Measurements from ENCODE around the gene NR3C2.
A peak's percentile ranks its signal among the peaks of the same experiment; 100 is the strongest.

NR3C2 gene

GRCh38 chr4:148469938-148470337 lies 27.7 kb upstream of the NR3C2 start:
- H3K4ac ChIP-seq (ENCODE audit: low read depth, low read length), result no peak overlapping the region
- H3K27me3 ChIP-seq (ENCODE audit: insufficient read depth, low read length), result no peaks in the 10 kb centered on the region
- no peak overlapping the region for H3K9ac ChIP-seq (ENCODE audit: low read length)

GRCh38 chr4:148454835-148455234 lies 12.6 kb upstream of the NR3C2 start:
- no peak overlapping the region for H4K8ac ChIP-seq (ENCODE audit: low read depth, low read length)

More at GRCh38 chr4:148469938-148470337, 27.7 kb upstream of the NR3C2 start:
- DNase-seq, result no peak
- Histone ChIP-seq H2AK5ac (ENCODE audit: low read length) (no peak overlapping the region), H4K12ac (ENCODE audit: low read depth, low read length) (no peak overlapping the region), H2BK5ac (ENCODE audit: low read depth, low read length, poor library complexity) (no peak overlapping the region), H2BK120ac (ENCODE audit: insufficient read depth, low read length, poor library complexity) (no peak overlapping the region), H3K23ac (ENCODE audit: low read length) (no peak overlapping the region), H3K18ac (ENCODE audit: low read length) (no peak overlapping the region), H3K79me2 (ENCODE audit: control insufficient read depth, insufficient read depth, low read length, poor library complexity) (no peaks in the 10 kb centered on the region), H3K4me2 (ENCODE audit: low read length) (no peak overlapping the region), H2BK12ac (ENCODE audit: low read length) (no peak overlapping the region), H3K36me3 (ENCODE audit: control insufficient read depth in 1 of 2, insufficient read depth in 2 of 2, low read length in 2 of 2) (no peaks in the 10 kb centered on the region), H4K91ac (ENCODE audit: low read depth, low read length) (no peak overlapping the region), H2AFZ (ENCODE audit: insufficient read depth, low read length, poor library complexity) (no peak overlapping the region), H3K9me3 (ENCODE audit: insufficient read depth, low read depth, low read length) (no peaks in the 10 kb centered on the region), H3K27ac (ENCODE audit: low read depth, low read length) (no peak overlapping the region), H3K79me1 (ENCODE audit: low read length) (no peaks in the 10 kb centered on the region), H3K14ac (ENCODE audit: low read length) (no peak overlapping the region), H3K4me1 (ENCODE audit: control insufficient read depth in 1 of 2, insufficient read depth in 2 of 2, low read length in 2 of 2) (no peaks in the 10 kb centered on the region), H3K4me3 (ENCODE audit: low read depth, low read length) (no peak overlapping the region), H4K8ac (ENCODE audit: low read depth, low read length) (no peak overlapping the region)
- no CpG with 5 or more reads among the region's 2 CpGs for WGBS (ENCODE audit: extremely low coverage, insufficient coverage, insufficient read length)

DNA sequence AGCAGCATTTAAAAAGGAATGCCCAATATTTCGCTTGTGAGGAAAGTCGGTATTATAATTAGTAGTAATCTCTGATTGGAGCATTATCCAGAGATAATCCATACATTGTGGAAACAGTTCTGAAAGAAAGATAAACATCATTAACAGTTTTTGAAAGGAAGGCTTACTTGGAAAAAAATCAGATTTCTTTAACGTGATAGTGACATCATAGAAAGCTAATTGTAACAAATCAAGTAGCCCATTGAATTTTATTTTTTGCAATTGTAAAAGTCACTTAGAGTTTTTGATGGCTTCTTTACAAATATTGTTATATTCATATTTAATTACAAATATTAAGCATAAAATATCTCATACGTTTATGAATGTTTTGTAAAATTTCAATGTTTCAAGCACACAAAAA lies 11.6 kb upstream of the NR3C2 start:
- Histone ChIP-seq H4K12ac (ENCODE audit: low read depth, low read length) (no peak overlapping the region), H3K4me2 (ENCODE audit: low read length) (no peak overlapping the region), H3K23ac (ENCODE audit: low read length) (no peak overlapping the region), H3K4me1 (ENCODE audit: control insufficient read depth in 1 of 2, insufficient read depth in 2 of 2, low read length in 2 of 2) (no peaks in the 10 kb centered on the region), H2BK5ac (ENCODE audit: low read depth, low read length, poor library complexity) (no peak overlapping the region), H3K18ac (ENCODE audit: low read length) (no peak overlapping the region), H3K27me3 (ENCODE audit: insufficient read depth, low read length) (no peaks in the 10 kb centered on the region), H3K9ac (ENCODE audit: low read length) (no peak overlapping the region), H3K14ac (ENCODE audit: low read length) (no peak overlapping the region), H3K9me3 (ENCODE audit: insufficient read depth, low read depth, low read length) (no peaks in the 10 kb centered on the region), H2AK5ac (ENCODE audit: low read length) (no peak overlapping the region), H3K4me3 (ENCODE audit: low read depth, low read length) (no peak overlapping the region), H3K36me3 (ENCODE audit: control insufficient read depth in 1 of 2, insufficient read depth in 2 of 2, low read length in 2 of 2) (no peaks in the 10 kb centered on the region), H3K79me2 (ENCODE audit: control insufficient read depth, insufficient read depth, low read length, poor library complexity) (no peaks in the 10 kb centered on the region), H2BK12ac (ENCODE audit: low read length) (no peak overlapping the region), H3K4ac (ENCODE audit: low read depth, low read length) (no peak overlapping the region), H3K27ac (ENCODE audit: low read depth, low read length) (no peak overlapping the region), H4K8ac (ENCODE audit: low read depth, low read length) (no peak overlapping the region), H2AFZ (ENCODE audit: insufficient read depth, low read length, poor library complexity) (no peak overlapping the region), H2BK120ac (ENCODE audit: insufficient read depth, low read length, poor library complexity) (no peak overlapping the region), H3K79me1 (ENCODE audit: low read length) (no peaks in the 10 kb centered on the region), H4K91ac (ENCODE audit: low read depth, low read length) (no peak overlapping the region)
- WGBS (ENCODE audit: extremely low coverage, insufficient coverage, insufficient read length), result no CpG with 5 or more reads among the region's 4 CpGs
- no peak for DNase-seq

More at GRCh38 chr4:148454835-148455234, 12.6 kb upstream of the NR3C2 start:
- H3K27ac ChIP-seq (ENCODE audit: low read depth, low read length), result no peak overlapping the region
- no peak overlapping the region for H2BK5ac ChIP-seq (ENCODE audit: low read depth, low read length, poor library complexity)
- no peak overlapping the region for H3K9ac ChIP-seq (ENCODE audit: low read length)
- no peaks in the 10 kb centered on the region for H3K36me3 ChIP-seq (ENCODE audit: control insufficient read depth in 1 of 2, insufficient read depth in 2 of 2, low read length in 2 of 2)
- H3K4me1 ChIP-seq (ENCODE audit: control insufficient read depth in 1 of 2, insufficient read depth in 2 of 2, low read length in 2 of 2), result no peaks in the 10 kb centered on the region
- no peak overlapping the region for H3K4ac ChIP-seq (ENCODE audit: low read depth, low read length)
- no peak overlapping the region for H3K4me2 ChIP-seq (ENCODE audit: low read length)
- H4K12ac ChIP-seq (ENCODE audit: low read depth, low read length), result no peak overlapping the region
- no peak overlapping the region for H2AK5ac ChIP-seq (ENCODE audit: low read length)
- no peaks in the 10 kb centered on the region for H3K9me3 ChIP-seq (ENCODE audit: insufficient read depth, low read depth, low read length)
- no peak overlapping the region for H2BK12ac ChIP-seq (ENCODE audit: low read length)
- H3K14ac ChIP-seq (ENCODE audit: low read length), result no peak overlapping the region
- no peaks in the 10 kb centered on the region for H3K79me1 ChIP-seq (ENCODE audit: low read length)
- H4K91ac ChIP-seq (ENCODE audit: low read depth, low read length), result no peak overlapping the region
- H3K79me2 ChIP-seq (ENCODE audit: control insufficient read depth, insufficient read depth, low read length, poor library complexity), result no peaks in the 10 kb centered on the region
- H3K18ac ChIP-seq (ENCODE audit: low read length), result no peak overlapping the region
- H3K23ac ChIP-seq (ENCODE audit: low read length), result no peak overlapping the region
- H2AFZ ChIP-seq (ENCODE audit: insufficient read depth, low read length, poor library complexity), result no peak overlapping the region
- H3K27me3 ChIP-seq (ENCODE audit: insufficient read depth, low read length), result no peaks in the 10 kb centered on the region
- DNase-seq, result peak; percentile 9 to 72
- no peak overlapping the region for H3K4me3 ChIP-seq (ENCODE audit: low read depth, low read length)
- no peak overlapping the region for H2BK120ac ChIP-seq (ENCODE audit: insufficient read depth, low read length, poor library complexity)

DNA sequence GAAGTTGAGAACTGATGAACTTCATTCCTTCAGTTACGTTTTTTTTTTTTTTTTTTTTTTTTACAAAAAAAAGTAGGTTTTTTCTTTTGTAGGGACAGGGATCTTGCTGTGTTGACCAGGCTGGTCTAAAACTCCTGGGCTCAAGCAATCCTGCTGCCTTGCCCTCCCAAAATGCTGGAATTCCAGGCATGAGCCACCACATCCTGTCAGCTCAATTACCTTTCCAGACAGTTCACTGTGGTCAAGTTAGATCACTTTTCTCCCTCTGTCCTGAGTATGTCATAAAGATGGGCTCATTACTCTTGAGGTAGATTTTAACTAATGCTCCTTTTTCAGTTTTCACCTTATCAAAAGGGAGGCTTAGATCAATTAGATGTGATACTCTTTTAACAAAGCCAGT lies 10.8 kb upstream of the NR3C2 start:
- no peak overlapping the region for H3K18ac ChIP-seq (ENCODE audit: low read length)
- H2AFZ ChIP-seq (ENCODE audit: insufficient read depth, low read length, poor library complexity), result no peak overlapping the region
- H3K27me3 ChIP-seq (ENCODE audit: insufficient read depth, low read length), result no peaks in the 10 kb centered on the region
- H3K4me2 ChIP-seq (ENCODE audit: low read length), result no peak overlapping the region
- no peaks in the 10 kb centered on the region for H3K4me1 ChIP-seq (ENCODE audit: control insufficient read depth in 1 of 2, insufficient read depth in 2 of 2, low read length in 2 of 2)
- no peaks in the 10 kb centered on the region for H3K79me2 ChIP-seq (ENCODE audit: control insufficient read depth, insufficient read depth, low read length, poor library complexity)
- H4K91ac ChIP-seq (ENCODE audit: low read depth, low read length), result no peak overlapping the region
- DNase-seq, result no peak
- no peak overlapping the region for H3K23ac ChIP-seq (ENCODE audit: low read length)
- H3K36me3 ChIP-seq (ENCODE audit: control insufficient read depth in 1 of 2, insufficient read depth in 2 of 2, low read length in 2 of 2), result no peaks in the 10 kb centered on the region
- no peak overlapping the region for H3K9ac ChIP-seq (ENCODE audit: low read length)
- H3K9me3 ChIP-seq (ENCODE audit: insufficient read depth, low read depth, low read length), result no peaks in the 10 kb centered on the region
- no peak overlapping the region for H2AK5ac ChIP-seq (ENCODE audit: low read length)
- no peak overlapping the region for H2BK120ac ChIP-seq (ENCODE audit: insufficient read depth, low read length, poor library complexity)
- no peak overlapping the region for H2BK12ac ChIP-seq (ENCODE audit: low read length)
- no peak overlapping the region for H3K27ac ChIP-seq (ENCODE audit: low read depth, low read length)
- no peak overlapping the region for H2BK5ac ChIP-seq (ENCODE audit: low read depth, low read length, poor library complexity)
- no peak overlapping the region for H3K14ac ChIP-seq (ENCODE audit: low read length)
- no peaks in the 10 kb centered on the region for H3K79me1 ChIP-seq (ENCODE audit: low read length)
- H3K4me3 ChIP-seq (ENCODE audit: low read depth, low read length), result no peak overlapping the region
- no CpG with 5 or more reads among the region's 1 CpG for WGBS (ENCODE audit: extremely low coverage, insufficient coverage, insufficient read length)
- H4K12ac ChIP-seq (ENCODE audit: low read depth, low read length), result no peak overlapping the region
- H3K4ac ChIP-seq (ENCODE audit: low read depth, low read length), result no peak overlapping the region
- H4K8ac ChIP-seq (ENCODE audit: low read depth, low read length), result no peak overlapping the region
